Loucy (cell line): ENCODE results near the gene OXLD1.

ENCODE experiments used
- H2AFZ ChIP-seq: fragments of 200-600 bp; sonication (generic); 2 replicates; pipeline ENCODE4 v1.6.0; 2016; ENCODE audit warnings: antibody characterized with exemption, mild to moderate bottlenecking, low read length, moderate library complexity
- H3F3A ChIP-seq: fragments of 200-600 bp; 2 replicates; pipeline ENCODE4 v1.6.0; 2016; ENCODE audit warnings: antibody characterized with exemption, low read depth, mild to moderate bottlenecking
- H3K27me3 ChIP-seq: fragments of 200-600 bp; sonication (generic); 2 replicates; pipeline ENCODE4 v1.6.1; 2014; ENCODE audit warnings: low read length, mild to moderate bottlenecking; ENCODE audit not compliant: insufficient read depth, poor library complexity, severe bottlenecking
- H3K36me3 ChIP-seq: fragments of 200-600 bp; sonication (generic); 2 replicates; pipeline ENCODE4 v1.6.1; 2016; ENCODE audit warnings: low read length; ENCODE audit not compliant: insufficient read depth
- H3K4me1 ChIP-seq: fragments of 200-600 bp; sonication (generic); 2 replicates; pipeline ENCODE4 v1.5.1; 2014; ENCODE audit warnings: low read length, mild to moderate bottlenecking; ENCODE audit not compliant: insufficient read depth, poor library complexity, severe bottlenecking
- H3K4me2 ChIP-seq: fragments of 200-600 bp; sonication (generic); 2 replicates; pipeline ENCODE4 v1.6.0; 2014; ENCODE audit warnings: antibody characterized with exemption, low read length, low read depth, mild to moderate bottlenecking; ENCODE audit not compliant: poor library complexity, severe bottlenecking
- H3K4me3 ChIP-seq: fragments of 200-600 bp; sonication (generic); 2 replicates; pipeline ENCODE4 v1.5.1; 2014; ENCODE audit warnings: low read length, mild to moderate bottlenecking, mixed read lengths; ENCODE audit not compliant: poor library complexity, severe bottlenecking
- H3K79me2 ChIP-seq: fragments of 200-600 bp; sonication (generic); 2 replicates; pipeline ENCODE4 v1.6.1; 2014; ENCODE audit warnings: low read length; ENCODE audit not compliant: insufficient read depth
- H3K9ac ChIP-seq: fragments of 200-600 bp; sonication (generic); 2 replicates; pipeline ENCODE4 v1.6.0; 2014; ENCODE audit warnings: mild to moderate bottlenecking, low read depth, low read length, moderate library complexity; ENCODE audit not compliant: poor library complexity, severe bottlenecking
- H3K9me2 ChIP-seq: fragments of 200-600 bp; sonication (generic); replicated peaks from 2 replicates; pipeline ENCODE4 v1.6.1; 2016; ENCODE audit warnings: low read depth, low read length, mixed read lengths
- H3K9me3 ChIP-seq: fragments of 200-600 bp; sonication (generic); 2 replicates; pipeline ENCODE4 v1.6.1; 2014; ENCODE audit warnings: mild to moderate bottlenecking, antibody characterized with exemption, low read length, low read depth; ENCODE audit not compliant: insufficient read depth
- H4K20me1 ChIP-seq: fragments of 200-600 bp; sonication (generic); 2 replicates; pipeline ENCODE4 v1.6.0; 2014; ENCODE audit warnings: antibody characterized with exemption, low read length, mild to moderate bottlenecking; ENCODE audit not compliant: insufficient read depth, poor library complexity, severe bottlenecking
- CTCF ChIP-seq: fragments of 200-600 bp; sonication (generic); conservative IDR thresholded peaks from 2 replicates; pipeline ENCODE4 v1.5.1; 2014; ENCODE audit warnings: mild to moderate bottlenecking, antibody characterized with exemption, low read length
- EZH2phosphoT487 ChIP-seq: fragments of 200-600 bp; IDR thresholded peaks from 2 replicates; pipeline ENCODE4 v1.6.1; 2018; ENCODE audit warnings: antibody characterized with exemption, mild to moderate bottlenecking, moderate library complexity, borderline replicate concordance

The OXLD1 gene

GRCh38 chr17:81683208-81683583 lies 16.8 kb upstream of the OXLD1 start:
- H3F3A ChIP-seq, result no peaks in the 10 kb centered on the region
- peak overlapping the region; percentile 91 for H3K9ac ChIP-seq
- peak overlapping the region; percentile 91 for H3K4me3 ChIP-seq
- peaks cover 15% of the 10 kb centered on the region; the same call in 1 of the 2 replicates for H3K36me3 ChIP-seq
- H4K20me1 ChIP-seq, result peaks cover 20% of the 10 kb centered on the region
- peak overlapping the region; percentile 77 for H2AFZ ChIP-seq
- no peaks in the 10 kb centered on the region for H3K27me3 ChIP-seq
- H3K9me3 ChIP-seq, result no peaks in the 10 kb centered on the region
- peak overlapping the region; percentile 86 for H3K4me2 ChIP-seq
- peaks cover 75% of the 10 kb centered on the region for H3K79me2 ChIP-seq
- no peaks in the 10 kb centered on the region for H3K9me2 ChIP-seq
- no peak for TF ChIP-seq CTCF
- no peak for TF ChIP-seq EZH2phosphoT487
- peaks cover 15% of the 10 kb centered on the region for H3K4me1 ChIP-seq

DNA sequence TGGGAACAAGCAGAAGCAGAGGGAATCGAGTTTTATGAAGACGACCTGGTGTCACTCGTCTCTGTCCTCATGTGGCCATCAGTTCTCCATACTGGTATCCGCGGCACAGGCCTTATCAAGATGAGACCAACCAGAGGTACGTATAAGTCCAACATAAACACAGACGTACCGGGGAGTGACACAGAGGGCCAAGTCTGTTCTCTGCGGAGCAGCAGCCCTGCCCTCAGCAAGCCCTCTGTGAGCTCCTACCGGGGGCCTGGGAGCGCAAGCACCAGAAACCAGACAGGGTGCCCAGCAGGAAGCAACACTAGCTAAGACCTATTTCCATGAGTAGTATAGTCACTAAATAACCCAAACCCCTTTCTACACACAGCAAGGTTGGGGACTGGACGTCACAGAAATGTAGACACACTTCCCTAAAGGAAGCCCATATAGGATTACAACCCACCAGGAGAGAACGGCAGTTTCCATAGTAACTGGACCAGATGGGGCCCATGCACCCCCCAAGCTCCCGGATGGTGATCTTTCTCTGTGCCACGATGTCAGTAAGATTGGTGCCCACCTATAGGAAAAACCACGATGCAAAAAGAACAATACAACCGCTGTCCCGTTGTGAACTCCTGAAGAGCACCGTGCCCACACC lies 16.3 kb upstream of the OXLD1 start:
- H3K9me2 ChIP-seq, result no peaks in the 10 kb centered on the region
- H3K79me2 ChIP-seq, result peaks cover 70% of the 10 kb centered on the region
- H2AFZ ChIP-seq, result 0 out of 2 replicates have a peak overlapping the region, but pooled peaks have one; percentile 77
- H3K9ac ChIP-seq, result peak overlapping the region; percentile 91
- peaks cover 15% of the 10 kb centered on the region for H3K4me1 ChIP-seq
- no peaks in the 10 kb centered on the region for H3K9me3 ChIP-seq
- H3F3A ChIP-seq, result no peaks in the 10 kb centered on the region
- peaks cover 15% of the 10 kb centered on the region; the same call in 1 of the 2 replicates for H3K36me3 ChIP-seq
- H4K20me1 ChIP-seq, result peaks cover 20% of the 10 kb centered on the region
- no peak for TF ChIP-seq EZH2phosphoT487
- no peak for TF ChIP-seq CTCF
- H3K27me3 ChIP-seq, result no peaks in the 10 kb centered on the region
- H3K4me3 ChIP-seq, result peak overlapping the region; percentile 91
- peak overlapping the region; percentile 86 for H3K4me2 ChIP-seq

GRCh38 chr17:81681672-81682071 lies 15.3 kb upstream of the OXLD1 start:
- Histone ChIP-seq H3K4me3 (no peak overlapping the region), H2AFZ (no peak overlapping the region), H3K9me3 (no peaks in the 10 kb centered on the region), H3K9me2 (no peaks in the 10 kb centered on the region), H3K27me3 (no peaks in the 10 kb centered on the region), H3K79me2 (peaks cover 60% of the 10 kb centered on the region), H3K9ac (peak overlapping the region; percentile 91), H3K4me1 (peaks cover 15% of the 10 kb centered on the region), H4K20me1 (peaks cover 20% of the 10 kb centered on the region), H3F3A (no peaks in the 10 kb centered on the region), H3K4me2 (peak overlapping the region; percentile 86), H3K36me3 (peaks cover 6% of the 10 kb centered on the region; the same call in 1 of the 2 replicates)
- TF ChIP-seq CTCF (no peak), EZH2phosphoT487 (no peak)
